G401 (cell line): Measurements from ENCODE around the gene AAK1. TPM values are rescaled to one million over a fixed set of nuclear protein-coding genes. Genes with fewer than 3 reads are reported as not detected.
A peak's percentile ranks its signal among the peaks of the same experiment; 100 is the strongest.
"Not testable (repeated sequence)": the region's sequence is repeated elsewhere in the genome, so short reads cannot be mapped to it uniquely, and the experiment has no call there.

Experiments
- DNase-seq: peaks from one replicate; pipeline ENCODE4 v3.0.0-alpha.2; 2015; ENCODE audit warnings: low spot score
- in situ Hi-C: cut with HindIII; loops from 2 replicates; pipeline ENCODE4 v1.10.0; 2016; ENCODE audit warnings: low sequenced_read_pairs, mixed read lengths
- total RNA-seq: library from RNA; depleted of rRNA; stranded (reverse); fragments of >200 nt; shearing (Covaris generic); gene quantifications from 2 replicates; pipeline ENCODE4 v1.2.3, GENCODE V29; 2014

AAK1 gene
- total RNA-seq, 1 experiment from 2014 or later, result 5.6 TPM

DNA sequence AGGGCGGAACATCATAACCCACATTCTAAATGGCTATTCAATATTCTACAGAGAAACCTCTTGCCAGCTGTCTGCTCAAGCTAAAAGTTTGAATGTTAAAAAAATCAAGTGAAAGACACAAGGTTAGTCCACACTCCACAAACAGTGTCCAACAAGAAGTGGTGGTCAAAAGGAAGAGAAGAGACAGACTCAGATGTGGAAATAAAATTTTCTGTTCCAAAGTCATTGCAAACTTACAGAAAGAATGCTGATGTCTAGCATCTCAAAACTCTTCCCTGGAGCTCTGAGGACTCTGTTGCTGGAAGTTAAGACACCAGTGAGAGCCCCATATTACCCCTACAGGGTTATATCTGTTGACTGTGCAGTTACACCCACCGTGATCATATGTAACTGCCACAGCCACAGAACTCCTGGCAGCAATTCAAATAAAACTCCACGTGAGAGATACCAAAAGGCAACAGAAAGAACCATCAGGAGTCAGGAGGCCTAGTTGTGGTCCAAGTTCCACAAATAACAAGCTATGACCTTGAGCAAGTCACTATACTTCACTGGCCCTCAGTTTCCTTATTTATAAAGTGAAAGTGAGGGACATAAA is 60.9 kb downstream of the AAK1 start:
- in situ Hi-C loops, result no loop called here
- peak; percentile 45 for DNase-seq

DNA sequence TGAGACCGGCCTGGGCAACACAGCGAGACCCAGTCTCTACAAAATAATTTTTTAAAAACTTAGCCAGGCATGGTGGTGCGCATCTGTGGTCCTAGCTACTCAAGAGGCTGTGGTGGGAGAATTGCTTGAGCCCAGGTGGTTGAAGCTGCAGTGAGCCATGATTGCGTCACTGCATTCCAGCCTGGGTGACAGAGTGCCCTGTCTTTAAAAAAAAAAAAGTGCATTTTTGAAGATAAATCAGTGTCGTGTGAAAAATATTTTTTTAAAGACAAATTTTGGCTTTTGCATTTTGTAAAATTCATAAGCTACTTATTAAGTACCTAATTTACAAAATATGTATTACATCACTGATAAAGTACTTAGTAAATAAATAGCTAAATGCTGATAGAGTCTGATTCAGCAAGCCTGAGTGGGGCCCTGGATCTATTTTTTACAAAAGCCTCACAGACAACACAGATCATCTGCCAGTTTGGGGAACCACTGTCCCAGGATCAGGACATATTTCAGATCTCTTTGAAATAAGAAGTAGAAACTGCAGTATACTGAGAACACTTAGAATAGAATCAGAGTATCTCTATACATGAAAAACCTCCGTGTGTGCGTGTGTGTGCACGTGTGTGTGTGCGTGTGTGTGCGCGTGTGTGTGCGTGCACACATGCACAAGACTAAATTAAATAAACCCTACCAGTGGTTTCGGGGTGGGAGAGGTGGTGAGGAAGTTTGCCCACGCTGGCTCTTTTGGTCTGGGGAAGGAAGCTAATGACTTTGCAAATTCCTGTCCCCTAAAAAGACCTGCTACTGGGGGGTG is 61.6 kb downstream of the AAK1 start:
- in situ Hi-C loops, result no loop called here
- peak; percentile 51 for DNase-seq

DNA sequence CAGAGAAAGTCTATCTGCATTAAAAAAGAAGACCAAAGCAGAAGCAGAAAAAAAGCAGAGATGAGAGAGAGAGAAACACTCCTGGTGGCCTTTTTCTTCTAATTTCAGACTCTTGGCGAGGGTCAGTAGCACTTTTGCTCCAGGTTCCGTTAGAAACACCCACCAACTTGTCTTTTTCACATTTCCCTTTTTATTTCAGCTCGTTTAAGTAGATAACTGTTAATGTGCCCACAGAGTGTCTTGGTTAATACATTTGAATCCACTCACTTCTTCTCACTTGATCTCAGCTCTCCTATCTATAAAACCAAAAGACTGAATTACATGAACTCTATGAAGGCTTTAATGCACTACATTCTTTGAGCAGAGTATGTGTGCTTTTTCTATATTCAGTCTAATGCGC is 63.1 kb downstream of the AAK1 start:
- in situ Hi-C loops, result no loop called here
- DNase-seq, result no peak

GRCh38 chr2:69579536-69579935 is 64.0 kb downstream of the AAK1 start:
- no peak for DNase-seq
- in situ Hi-C loops, result no loop called here

- in situ Hi-C loops, result no loop called here
- DNase-seq, result no peak
Observed at GRCh38 chr2:69578198-69578540, 65.4 kb downstream of the AAK1 start.

DNA sequence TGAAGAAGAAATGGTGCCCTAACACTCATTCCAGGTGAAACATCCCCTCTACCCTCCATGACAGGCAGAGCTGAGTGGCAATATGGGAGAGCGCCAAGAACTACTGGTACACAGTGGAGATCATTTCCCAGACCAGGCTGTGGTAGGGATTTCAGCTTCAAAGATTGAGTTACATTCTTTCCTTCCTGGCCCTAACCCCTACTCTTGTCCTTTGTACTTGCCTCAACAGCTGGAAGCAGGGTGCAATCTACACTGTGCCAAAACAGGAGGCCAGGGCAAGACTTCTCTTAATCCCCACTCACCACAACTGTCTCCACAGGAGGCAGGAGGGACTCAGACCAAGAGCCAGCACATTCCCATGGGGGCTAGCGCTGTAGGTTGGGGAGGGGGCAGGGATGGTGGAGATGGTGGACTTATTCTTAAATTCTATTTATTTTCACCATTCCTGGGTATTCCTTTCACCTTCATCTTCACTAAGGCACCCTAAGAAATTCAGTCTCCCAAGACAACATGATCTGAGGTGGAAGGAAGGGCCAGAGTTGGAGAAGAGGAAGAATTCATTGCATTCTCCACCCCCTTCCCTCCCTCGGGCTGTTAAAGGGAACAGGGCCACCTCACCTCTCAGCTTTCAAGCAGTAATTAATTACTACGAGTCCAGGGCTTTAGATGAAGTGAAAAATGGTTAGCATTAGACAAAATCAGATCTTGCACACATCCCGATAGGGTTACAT is 65.9 kb downstream of the AAK1 start:
- DNase-seq, result no peak
- in situ Hi-C loops, result no loop called here

GRCh38 chr2:69576880-69577279 is 66.7 kb downstream of the AAK1 start:
- in situ Hi-C loops, result no loop called here
- DNase-seq, result no peak

DNA sequence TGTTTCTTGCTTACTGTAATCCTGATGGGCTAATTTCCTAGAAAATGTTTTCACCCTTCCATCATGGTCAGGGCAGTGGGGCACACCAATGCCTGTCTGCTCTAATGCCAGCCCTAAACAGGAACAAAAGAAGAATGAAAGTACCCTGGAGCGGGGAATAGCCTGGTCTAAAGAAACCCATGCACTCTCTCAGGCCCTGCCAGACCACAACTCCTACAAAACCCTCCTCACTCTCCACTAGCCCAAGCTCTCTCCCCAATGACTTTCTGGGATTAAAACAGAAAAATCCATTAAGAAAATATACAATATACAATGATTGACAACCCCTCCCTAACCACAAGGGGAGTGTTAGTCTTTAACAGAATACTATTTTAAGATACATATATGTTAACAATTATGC is 67.6 kb downstream of the AAK1 start:
- DNase-seq, result no peak
- in situ Hi-C loops, result no loop called here

DNA sequence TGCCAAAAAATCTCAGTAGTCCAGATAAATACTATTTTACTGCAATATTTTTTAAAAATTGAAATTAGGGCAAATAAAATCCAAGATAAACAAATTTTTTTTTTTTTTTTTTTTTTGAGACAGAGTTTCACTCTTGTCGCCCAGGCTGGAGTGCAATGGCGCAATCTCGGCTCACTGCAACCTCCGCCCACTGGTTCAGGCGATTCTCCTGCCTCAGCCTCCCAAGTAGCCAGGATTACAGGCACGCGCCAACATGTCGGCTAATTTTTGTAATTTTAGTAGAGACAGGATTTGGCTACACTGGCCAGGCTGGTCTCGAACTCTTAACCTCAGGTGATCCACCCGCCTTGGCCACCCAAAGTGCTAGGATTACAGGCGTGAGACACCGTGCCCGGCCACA is 68.2 kb downstream of the AAK1 start:
- in situ Hi-C loops, DNase-seq: not testable (repeated sequence)

DNA sequence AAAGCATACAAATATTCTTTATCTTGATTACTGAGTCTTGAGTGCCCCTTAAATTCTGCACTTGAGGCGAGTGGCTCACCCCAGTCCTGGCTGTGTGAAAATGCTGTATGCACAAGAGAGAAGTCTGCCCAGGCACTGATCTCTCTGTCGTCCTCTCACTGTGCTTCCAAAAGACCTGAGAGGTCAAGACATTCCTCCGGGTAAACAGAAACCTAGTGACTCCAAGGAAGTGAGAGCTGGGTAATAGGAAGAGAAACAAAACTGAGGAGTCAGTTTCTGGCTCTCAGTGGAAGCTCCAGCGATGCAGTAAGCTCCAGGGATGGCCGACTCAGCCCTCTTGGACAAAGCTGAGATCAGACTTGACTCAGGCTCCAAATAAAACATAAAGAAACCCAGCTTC is 70.9 kb downstream of the AAK1 start:
- in situ Hi-C loops, result no loop called here

GRCh38 chr2:69571189-69571588 is 72.3 kb downstream of the AAK1 start:
- no peak for DNase-seq
- in situ Hi-C loops, result no loop called here

More for the DNA sequence above, 70.9 kb downstream of the AAK1 start:
- DNase-seq, result no peak

DNA sequence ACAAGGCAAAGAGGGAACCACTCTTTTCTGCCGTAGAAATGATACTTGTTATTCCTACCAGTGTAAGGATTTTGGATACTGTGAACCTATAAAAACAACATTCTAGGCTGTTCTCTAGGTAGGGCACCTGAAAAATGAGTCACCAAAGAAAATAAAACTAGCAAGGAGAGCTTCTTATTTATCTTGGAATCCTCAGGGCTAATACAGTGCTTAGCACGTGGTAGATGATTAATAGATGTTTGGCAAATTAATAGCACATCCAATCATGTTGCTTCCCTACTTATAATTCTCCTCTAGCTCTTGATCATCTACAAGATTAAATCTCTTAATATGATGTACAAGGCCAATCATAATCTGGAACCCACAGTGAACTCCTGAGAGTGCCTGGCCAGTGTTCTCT is 73.1 kb downstream of the AAK1 start:
- in situ Hi-C loops, result no loop called here
- DNase-seq, result no peak

DNA sequence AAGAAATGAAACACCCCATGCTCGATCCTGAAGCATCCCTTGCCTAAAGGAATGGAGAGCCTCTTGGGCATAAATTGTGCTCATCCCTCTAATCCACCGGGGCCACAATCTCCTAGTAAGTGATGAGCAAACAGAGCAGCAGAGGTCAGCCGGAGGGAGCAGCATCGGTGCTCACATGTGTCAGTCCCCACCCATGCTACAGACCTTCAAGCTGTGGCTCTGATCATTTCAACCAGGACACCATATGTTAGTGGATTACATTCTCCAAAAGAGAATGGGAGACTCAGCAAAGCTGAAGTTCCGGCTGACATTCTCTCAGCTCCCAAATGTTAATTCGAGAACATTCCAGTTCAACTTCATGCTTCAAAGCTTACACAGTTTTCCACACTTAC is 75.6 kb downstream of the AAK1 start:
- in situ Hi-C loops, result no loop called here

GRCh38 chr2:69567157-69567908 is 76.2 kb downstream of the AAK1 start:
- in situ Hi-C loops, result no loop called here
- DNase-seq, result peak; percentile 35

More for the DNA sequence above, 75.6 kb downstream of the AAK1 start:
- peak; percentile 67 for DNase-seq

GRCh38 chr2:69566669-69567068 is 76.9 kb downstream of the AAK1 start:
- in situ Hi-C loops, result no loop called here
- DNase-seq, result no peak

- peak; percentile 40 for DNase-seq
- in situ Hi-C loops, result no loop called here
Observed at GRCh38 chr2:69565431-69565839, 78.1 kb downstream of the AAK1 start.

DNA sequence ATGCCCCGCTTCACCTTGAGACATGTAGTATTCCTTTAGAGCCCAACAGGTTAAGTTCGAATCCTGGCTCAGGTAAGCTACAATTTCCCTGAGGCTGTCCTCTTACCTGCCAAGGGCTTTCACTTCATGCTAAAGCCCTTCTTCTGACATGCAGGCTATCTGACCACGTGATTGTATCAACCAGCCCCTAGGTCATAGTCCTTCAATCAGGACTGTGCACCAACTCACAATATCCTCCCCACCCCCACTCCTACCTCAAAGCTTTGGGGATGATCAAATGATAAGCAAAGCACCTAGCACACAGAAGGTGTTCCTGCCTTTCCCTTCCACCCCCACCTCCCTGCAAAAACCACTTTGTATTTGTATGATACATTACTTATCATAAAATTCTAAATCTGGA is 78.9 kb downstream of the AAK1 start:
- in situ Hi-C loops, result no loop called here
- no peak for DNase-seq

DNA sequence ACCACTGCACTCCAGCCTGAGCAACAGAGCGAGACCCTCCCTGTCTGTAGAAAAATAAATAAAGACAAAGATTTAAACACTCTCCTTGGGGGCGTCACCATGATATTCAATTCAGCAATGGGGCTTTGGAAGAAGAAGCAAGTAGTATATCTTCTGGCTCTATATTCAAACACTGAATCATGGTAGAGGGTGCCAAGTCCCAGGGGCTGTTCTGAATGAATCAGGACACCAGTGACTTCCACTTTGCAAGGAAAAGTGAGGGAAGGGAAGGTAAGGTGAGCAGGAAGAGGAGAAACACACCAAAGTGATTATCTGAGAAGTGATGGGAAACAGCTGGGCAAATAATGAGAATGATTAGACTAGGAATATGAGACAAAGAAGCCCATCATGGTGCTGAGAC is 80.5 kb downstream of the AAK1 start:
- in situ Hi-C loops, result no loop called here
- no peak for DNase-seq

DNA sequence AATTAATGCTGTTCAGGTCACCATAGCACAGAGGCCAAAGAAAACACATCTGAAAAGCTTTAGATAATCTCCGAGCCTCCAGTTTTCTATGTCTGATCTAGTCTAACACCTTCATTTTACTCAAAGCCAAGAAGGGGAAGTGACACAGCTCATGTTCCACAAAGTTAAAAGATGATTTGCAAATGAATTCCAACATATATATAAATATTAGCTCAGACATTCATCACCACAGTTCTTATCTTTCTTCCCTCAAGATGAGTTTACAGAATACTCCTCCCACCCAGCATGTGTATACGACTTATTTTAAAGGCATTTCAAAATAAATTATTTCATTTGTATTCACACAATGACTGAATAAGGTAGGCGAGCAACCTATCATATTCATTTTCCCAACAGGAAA is 82.4 kb downstream of the AAK1 start:
- in situ Hi-C loops, result no loop called here
- DNase-seq, result no peak

- DNase-seq, result peak; percentile 39
- in situ Hi-C loops, result no loop called here
Observed at GRCh38 chr2:69560147-69560482, 83.4 kb downstream of the AAK1 start.
